WTC11 (cell line): ENCODE data around the gene C4orf50. TPM values are rescaled to one million over a fixed set of nuclear protein-coding genes. Genes with fewer than 3 reads are reported as not detected.

Source experiments
- ATAC-seq: fragments of 200-7000 bp; cut with Tn5 transposase; 2 replicates; pipeline ENCODE4 v1.10.0; 2021; ENCODE audit warnings: mild to moderate bottlenecking, moderate library complexity
- CTCF ChIA-PET: fragments of 300-600 bp; sonication (Branson Sonifier 250); formaldehyde crosslinking; loops from one replicate; lab custom pipeline; 2021; ENCODE audit warnings: antibody characterized with exemption; lab: Charles Lee
- POLR2A ChIA-PET: fragments of 350-600 bp; sonication (Branson Sonifier 250); formaldehyde crosslinking; loops from one replicate; lab custom pipeline; 2021; ENCODE audit warnings: antibody characterized with exemption; lab: Charles Lee
- DNase-seq: peaks from one replicate; pipeline ENCODE4 v3.0.0; 2021; ENCODE audit warnings: low spot score
- H3K27ac Mint-ChIP-seq: 2 replicates; pipeline ENCODE4 v1.8.0; 2021; ENCODE audit warnings: mixed read lengths
- H3K27me3 Mint-ChIP-seq: 2 replicates; pipeline ENCODE4 v1.8.0; 2021; ENCODE audit warnings: low read depth, mild to moderate bottlenecking, moderate library complexity, mixed read lengths
- H3K36me3 Mint-ChIP-seq: 2 replicates; pipeline ENCODE4 v1.8.0; 2021; ENCODE audit warnings: mixed read lengths
- H3K4me1 Mint-ChIP-seq: 2 replicates; pipeline ENCODE4 v1.8.0; 2022; ENCODE audit warnings: mixed read lengths
- H3K4me3 Mint-ChIP-seq: 2 replicates; pipeline ENCODE4 v1.8.0; 2021; ENCODE audit warnings: mild to moderate bottlenecking, moderate library complexity, mixed read lengths
- H3K9me3 Mint-ChIP-seq: 2 replicates; pipeline ENCODE4 v1.8.0; 2021; ENCODE audit warnings: mixed read lengths
- EMX1 ChIP-seq: fragments of 250-450 bp; sonication (Bioruptor Pico); IDR thresholded peaks from 2 replicates; pipeline ENCODE4 v1.8.0; 2021; ENCODE audit warnings: mild to moderate bottlenecking
- FOXK1 ChIP-seq: sonication (generic); formaldehyde crosslinking; IDR thresholded peaks from 2 replicates; pipeline ENCODE4 v1.8.0; 2022; ENCODE audit warnings: mild to moderate bottlenecking, moderate library complexity, missing genetic modification reagents
- KAT7 ChIP-seq: sonication (generic); formaldehyde crosslinking; IDR thresholded peaks from 2 replicates; pipeline ENCODE4 v1.8.1; 2023; ENCODE audit warnings: missing genetic modification reagents, mild to moderate bottlenecking, borderline replicate concordance
- SMAD4 ChIP-seq: sonication (generic); formaldehyde crosslinking; IDR thresholded peaks from 2 replicates; pipeline ENCODE4 v1.8.0; 2022; ENCODE audit warnings: mild to moderate bottlenecking, missing genetic modification reagents
- TP53 ChIP-seq: sonication (generic); formaldehyde crosslinking; IDR thresholded peaks from 2 replicates; pipeline ENCODE4 v1.8.1; 2023; ENCODE audit warnings: mild to moderate bottlenecking, missing genetic modification reagents
- ZNF121 ChIP-seq: sonication (generic); formaldehyde crosslinking; IDR thresholded peaks from 2 replicates; pipeline ENCODE4 v1.8.0; 2023; ENCODE audit warnings: missing genetic modification reagents
- ZNF263 ChIP-seq: sonication (generic); formaldehyde crosslinking; IDR thresholded peaks from 2 replicates; pipeline ENCODE4 v1.8.1; 2022; ENCODE audit warnings: low read depth, mild to moderate bottlenecking, moderate library complexity, missing genetic modification reagents
- total RNA-seq: library from RNA; stranded (reverse); gene quantifications from 3 replicates; pipeline ENCODE4 v1.2.3, GENCODE V29; 2021
- TF ChIP-seq, protein P1 (sequence below): sonication (generic); formaldehyde crosslinking; IDR thresholded peaks from 2 replicates; pipeline ENCODE4 v1.8.0; 2023; ENCODE audit warnings: missing genetic modification reagents
- TF ChIP-seq, protein P2 (sequence below): sonication (generic); formaldehyde crosslinking; IDR thresholded peaks from 2 replicates; pipeline ENCODE4 v1.8.0; 2023; ENCODE audit warnings: missing genetic modification reagents, mild to moderate bottlenecking, borderline replicate concordance
- TF ChIP-seq, protein P3 (sequence below): fragments of 250-450 bp; sonication (Bioruptor Pico); IDR thresholded peaks from 2 replicates; pipeline ENCODE4 v1.9.0; 2021; ENCODE audit warnings: mild to moderate bottlenecking, borderline replicate concordance
- TF ChIP-seq, protein P4 (sequence below): sonication (generic); formaldehyde crosslinking; IDR thresholded peaks from 2 replicates; pipeline ENCODE4 v1.8.1; 2023; ENCODE audit warnings: mild to moderate bottlenecking, moderate library complexity, missing genetic modification reagents
- TF ChIP-seq, protein P5 (sequence below): sonication (generic); formaldehyde crosslinking; IDR thresholded peaks from 2 replicates; pipeline ENCODE4 v1.8.1; 2023; ENCODE audit warnings: mild to moderate bottlenecking, missing genetic modification reagents, moderate library complexity
- TF ChIP-seq, protein P6 (sequence below): sonication (generic); formaldehyde crosslinking; IDR thresholded peaks from 2 replicates; pipeline ENCODE4 v1.8.1; 2023; ENCODE audit warnings: mild to moderate bottlenecking, missing genetic modification reagents, borderline replicate concordance
- TF ChIP-seq, protein P7 (sequence below): sonication (generic); formaldehyde crosslinking; IDR thresholded peaks from 2 replicates; pipeline ENCODE4 v1.8.1; 2022; ENCODE audit warnings: mild to moderate bottlenecking, missing genetic modification reagents, moderate library complexity, borderline replicate concordance

Gene C4orf50
- total RNA-seq, 1 experiment from 2014 or later = 0.17 TPM

DNA sequence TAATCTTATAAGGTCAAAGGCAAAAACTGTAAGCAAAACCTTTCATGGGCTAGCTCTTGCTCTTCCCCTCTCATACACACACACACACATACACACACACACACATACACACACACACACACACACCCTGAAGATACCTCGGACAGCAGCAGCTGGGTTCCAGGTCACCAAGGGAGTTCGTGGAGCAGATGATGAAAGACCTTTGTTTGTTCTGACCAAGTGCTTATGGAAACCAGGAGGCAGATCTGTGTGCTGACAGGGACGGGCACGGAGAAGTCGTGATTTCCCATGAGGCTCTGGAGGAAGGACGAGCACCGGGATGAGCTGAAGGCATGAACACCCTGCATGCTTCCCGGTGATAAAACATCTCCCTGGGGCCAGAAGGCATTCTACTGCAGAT lies 90.0 kb downstream of the C4orf50 start:
- ATAC-seq (no peak), DNase-seq (no peak)
- H3K4me1 Mint-ChIP-seq = peaks cover 34% of the 10 kb centered on the region
- H3K27ac Mint-ChIP-seq = no peak overlapping the region
- no peaks in the 10 kb centered on the region for H3K27me3 Mint-ChIP-seq
- POLR2A ChIA-PET = interaction anchor here (0.6 kb wide), 1 partner anchor 37 kb away, joined by 3 read pairs; no protein-coding TSS in a partner anchor
- TF ChIP-seq, protein P1, sequence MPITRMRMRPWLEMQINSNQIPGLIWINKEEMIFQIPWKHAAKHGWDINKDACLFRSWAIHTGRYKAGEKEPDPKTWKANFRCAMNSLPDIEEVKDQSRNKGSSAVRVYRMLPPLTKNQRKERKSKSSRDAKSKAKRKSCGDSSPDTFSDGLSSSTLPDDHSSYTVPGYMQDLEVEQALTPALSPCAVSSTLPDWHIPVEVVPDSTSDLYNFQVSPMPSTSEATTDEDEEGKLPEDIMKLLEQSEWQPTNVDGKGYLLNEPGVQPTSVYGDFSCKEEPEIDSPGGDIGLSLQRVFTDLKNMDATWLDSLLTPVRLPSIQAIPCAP (CRISPR knock-in tag) = no peak
- TF ChIP-seq, protein P2, sequence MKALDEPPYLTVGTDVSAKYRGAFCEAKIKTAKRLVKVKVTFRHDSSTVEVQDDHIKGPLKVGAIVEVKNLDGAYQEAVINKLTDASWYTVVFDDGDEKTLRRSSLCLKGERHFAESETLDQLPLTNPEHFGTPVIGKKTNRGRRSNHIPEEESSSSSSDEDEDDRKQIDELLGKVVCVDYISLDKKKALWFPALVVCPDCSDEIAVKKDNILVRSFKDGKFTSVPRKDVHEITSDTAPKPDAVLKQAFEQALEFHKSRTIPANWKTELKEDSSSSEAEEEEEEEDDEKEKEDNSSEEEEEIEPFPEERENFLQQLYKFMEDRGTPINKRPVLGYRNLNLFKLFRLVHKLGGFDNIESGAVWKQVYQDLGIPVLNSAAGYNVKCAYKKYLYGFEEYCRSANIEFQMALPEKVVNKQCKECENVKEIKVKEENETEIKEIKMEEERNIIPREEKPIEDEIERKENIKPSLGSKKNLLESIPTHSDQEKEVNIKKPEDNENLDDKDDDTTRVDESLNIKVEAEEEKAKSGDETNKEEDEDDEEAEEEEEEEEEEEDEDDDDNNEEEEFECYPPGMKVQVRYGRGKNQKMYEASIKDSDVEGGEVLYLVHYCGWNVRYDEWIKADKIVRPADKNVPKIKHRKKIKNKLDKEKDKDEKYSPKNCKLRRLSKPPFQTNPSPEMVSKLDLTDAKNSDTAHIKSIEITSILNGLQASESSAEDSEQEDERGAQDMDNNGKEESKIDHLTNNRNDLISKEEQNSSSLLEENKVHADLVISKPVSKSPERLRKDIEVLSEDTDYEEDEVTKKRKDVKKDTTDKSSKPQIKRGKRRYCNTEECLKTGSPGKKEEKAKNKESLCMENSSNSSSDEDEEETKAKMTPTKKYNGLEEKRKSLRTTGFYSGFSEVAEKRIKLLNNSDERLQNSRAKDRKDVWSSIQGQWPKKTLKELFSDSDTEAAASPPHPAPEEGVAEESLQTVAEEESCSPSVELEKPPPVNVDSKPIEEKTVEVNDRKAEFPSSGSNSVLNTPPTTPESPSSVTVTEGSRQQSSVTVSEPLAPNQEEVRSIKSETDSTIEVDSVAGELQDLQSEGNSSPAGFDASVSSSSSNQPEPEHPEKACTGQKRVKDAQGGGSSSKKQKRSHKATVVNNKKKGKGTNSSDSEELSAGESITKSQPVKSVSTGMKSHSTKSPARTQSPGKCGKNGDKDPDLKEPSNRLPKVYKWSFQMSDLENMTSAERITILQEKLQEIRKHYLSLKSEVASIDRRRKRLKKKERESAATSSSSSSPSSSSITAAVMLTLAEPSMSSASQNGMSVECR = no peak
- CTCF ChIA-PET = interaction anchor here (1.5 kb wide), 1 partner anchor 107 kb away, joined by 3 read pairs; no protein-coding TSS in a partner anchor
- H3K36me3 Mint-ChIP-seq = no peaks in the 10 kb centered on the region
- H3K4me3 Mint-ChIP-seq = no peak overlapping the region
- no peaks in the 10 kb centered on the region for H3K9me3 Mint-ChIP-seq

DNA sequence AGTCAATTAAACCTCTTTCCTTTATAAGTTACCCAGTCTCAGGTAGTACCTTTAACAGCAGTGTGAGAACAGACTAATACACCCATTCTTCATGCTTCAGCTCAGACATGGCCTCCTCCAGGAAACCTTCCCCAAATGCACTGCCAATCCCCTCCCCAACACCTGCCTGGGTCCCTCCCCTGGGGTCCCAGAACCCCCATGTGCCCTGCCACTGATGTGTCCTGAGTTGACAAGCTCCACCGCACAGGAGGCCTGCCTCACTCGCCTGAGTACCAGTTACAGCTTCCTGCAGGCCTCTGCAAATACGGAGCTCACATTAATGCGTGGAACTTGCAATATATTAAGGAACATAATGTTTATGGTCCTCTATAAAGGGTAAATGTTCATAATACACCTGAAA lies 90.5 kb downstream of the C4orf50 start:
- no peak overlapping the region for H3K4me3 Mint-ChIP-seq
- ChIA-PET CTCF (interaction anchor here (1.5 to 2.4 kb wide), 2 partner anchors 52 to 106 kb away, joined by 3 to 8 read pairs; no protein-coding TSS in a partner anchor), POLR2A (interaction anchor here (0.6 kb wide), 1 partner anchor 36 kb away, joined by 3 read pairs; no protein-coding TSS in a partner anchor)
- DNase-seq = no peak
- TF ChIP-seq FOXK1 = no peak
- TF ChIP-seq, protein P3, sequence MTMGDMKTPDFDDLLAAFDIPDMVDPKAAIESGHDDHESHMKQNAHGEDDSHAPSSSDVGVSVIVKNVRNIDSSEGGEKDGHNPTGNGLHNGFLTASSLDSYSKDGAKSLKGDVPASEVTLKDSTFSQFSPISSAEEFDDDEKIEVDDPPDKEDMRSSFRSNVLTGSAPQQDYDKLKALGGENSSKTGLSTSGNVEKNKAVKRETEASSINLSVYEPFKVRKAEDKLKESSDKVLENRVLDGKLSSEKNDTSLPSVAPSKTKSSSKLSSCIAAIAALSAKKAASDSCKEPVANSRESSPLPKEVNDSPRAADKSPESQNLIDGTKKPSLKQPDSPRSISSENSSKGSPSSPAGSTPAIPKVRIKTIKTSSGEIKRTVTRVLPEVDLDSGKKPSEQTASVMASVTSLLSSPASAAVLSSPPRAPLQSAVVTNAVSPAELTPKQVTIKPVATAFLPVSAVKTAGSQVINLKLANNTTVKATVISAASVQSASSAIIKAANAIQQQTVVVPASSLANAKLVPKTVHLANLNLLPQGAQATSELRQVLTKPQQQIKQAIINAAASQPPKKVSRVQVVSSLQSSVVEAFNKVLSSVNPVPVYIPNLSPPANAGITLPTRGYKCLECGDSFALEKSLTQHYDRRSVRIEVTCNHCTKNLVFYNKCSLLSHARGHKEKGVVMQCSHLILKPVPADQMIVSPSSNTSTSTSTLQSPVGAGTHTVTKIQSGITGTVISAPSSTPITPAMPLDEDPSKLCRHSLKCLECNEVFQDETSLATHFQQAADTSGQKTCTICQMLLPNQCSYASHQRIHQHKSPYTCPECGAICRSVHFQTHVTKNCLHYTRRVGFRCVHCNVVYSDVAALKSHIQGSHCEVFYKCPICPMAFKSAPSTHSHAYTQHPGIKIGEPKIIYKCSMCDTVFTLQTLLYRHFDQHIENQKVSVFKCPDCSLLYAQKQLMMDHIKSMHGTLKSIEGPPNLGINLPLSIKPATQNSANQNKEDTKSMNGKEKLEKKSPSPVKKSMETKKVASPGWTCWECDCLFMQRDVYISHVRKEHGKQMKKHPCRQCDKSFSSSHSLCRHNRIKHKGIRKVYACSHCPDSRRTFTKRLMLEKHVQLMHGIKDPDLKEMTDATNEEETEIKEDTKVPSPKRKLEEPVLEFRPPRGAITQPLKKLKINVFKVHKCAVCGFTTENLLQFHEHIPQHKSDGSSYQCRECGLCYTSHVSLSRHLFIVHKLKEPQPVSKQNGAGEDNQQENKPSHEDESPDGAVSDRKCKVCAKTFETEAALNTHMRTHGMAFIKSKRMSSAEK (CRISPR knock-in tag) = no peak
- TF ChIP-seq EMX1 (CRISPR knock-in tag) = no peak
- no peak for TF ChIP-seq ZNF121 (CRISPR knock-in tag)
- no peak for TF ChIP-seq KAT7 (CRISPR knock-in tag)
- TF ChIP-seq ZNF263 = no peak
- TF ChIP-seq, protein P4, sequence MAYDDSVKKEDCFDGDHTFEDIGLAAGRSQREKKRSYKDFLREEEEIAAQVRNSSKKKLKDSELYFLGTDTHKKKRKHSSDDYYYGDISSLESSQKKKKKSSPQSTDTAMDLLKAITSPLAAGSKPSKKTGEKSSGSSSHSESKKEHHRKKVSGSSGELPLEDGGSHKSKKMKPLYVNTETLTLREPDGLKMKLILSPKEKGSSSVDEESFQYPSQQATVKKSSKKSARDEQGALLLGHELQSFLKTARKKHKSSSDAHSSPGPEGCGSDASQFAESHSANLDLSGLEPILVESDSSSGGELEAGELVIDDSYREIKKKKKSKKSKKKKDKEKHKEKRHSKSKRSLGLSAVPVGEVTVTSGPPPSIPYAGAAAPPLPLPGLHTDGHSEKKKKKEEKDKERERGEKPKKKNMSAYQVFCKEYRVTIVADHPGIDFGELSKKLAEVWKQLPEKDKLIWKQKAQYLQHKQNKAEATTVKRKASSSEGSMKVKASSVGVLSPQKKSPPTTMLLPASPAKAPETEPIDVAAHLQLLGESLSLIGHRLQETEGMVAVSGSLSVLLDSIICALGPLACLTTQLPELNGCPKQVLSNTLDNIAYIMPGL (CRISPR knock-in tag) = no peak
- TF ChIP-seq, protein P5, sequence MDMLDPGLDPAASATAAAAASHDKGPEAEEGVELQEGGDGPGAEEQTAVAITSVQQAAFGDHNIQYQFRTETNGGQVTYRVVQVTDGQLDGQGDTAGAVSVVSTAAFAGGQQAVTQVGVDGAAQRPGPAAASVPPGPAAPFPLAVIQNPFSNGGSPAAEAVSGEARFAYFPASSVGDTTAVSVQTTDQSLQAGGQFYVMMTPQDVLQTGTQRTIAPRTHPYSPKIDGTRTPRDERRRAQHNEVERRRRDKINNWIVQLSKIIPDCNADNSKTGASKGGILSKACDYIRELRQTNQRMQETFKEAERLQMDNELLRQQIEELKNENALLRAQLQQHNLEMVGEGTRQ = no peak
- TF ChIP-seq, protein P6, sequence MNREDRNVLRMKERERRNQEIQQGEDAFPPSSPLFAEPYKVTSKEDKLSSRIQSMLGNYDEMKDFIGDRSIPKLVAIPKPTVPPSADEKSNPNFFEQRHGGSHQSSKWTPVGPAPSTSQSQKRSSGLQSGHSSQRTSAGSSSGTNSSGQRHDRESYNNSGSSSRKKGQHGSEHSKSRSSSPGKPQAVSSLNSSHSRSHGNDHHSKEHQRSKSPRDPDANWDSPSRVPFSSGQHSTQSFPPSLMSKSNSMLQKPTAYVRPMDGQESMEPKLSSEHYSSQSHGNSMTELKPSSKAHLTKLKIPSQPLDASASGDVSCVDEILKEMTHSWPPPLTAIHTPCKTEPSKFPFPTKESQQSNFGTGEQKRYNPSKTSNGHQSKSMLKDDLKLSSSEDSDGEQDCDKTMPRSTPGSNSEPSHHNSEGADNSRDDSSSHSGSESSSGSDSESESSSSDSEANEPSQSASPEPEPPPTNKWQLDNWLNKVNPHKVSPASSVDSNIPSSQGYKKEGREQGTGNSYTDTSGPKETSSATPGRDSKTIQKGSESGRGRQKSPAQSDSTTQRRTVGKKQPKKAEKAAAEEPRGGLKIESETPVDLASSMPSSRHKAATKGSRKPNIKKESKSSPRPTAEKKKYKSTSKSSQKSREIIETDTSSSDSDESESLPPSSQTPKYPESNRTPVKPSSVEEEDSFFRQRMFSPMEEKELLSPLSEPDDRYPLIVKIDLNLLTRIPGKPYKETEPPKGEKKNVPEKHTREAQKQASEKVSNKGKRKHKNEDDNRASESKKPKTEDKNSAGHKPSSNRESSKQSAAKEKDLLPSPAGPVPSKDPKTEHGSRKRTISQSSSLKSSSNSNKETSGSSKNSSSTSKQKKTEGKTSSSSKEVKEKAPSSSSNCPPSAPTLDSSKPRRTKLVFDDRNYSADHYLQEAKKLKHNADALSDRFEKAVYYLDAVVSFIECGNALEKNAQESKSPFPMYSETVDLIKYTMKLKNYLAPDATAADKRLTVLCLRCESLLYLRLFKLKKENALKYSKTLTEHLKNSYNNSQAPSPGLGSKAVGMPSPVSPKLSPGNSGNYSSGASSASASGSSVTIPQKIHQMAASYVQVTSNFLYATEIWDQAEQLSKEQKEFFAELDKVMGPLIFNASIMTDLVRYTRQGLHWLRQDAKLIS (CRISPR knock-in tag) = no peak
- TF ChIP-seq SMAD4 (CRISPR knock-in tag) = no peak
- TF ChIP-seq, protein P7, sequence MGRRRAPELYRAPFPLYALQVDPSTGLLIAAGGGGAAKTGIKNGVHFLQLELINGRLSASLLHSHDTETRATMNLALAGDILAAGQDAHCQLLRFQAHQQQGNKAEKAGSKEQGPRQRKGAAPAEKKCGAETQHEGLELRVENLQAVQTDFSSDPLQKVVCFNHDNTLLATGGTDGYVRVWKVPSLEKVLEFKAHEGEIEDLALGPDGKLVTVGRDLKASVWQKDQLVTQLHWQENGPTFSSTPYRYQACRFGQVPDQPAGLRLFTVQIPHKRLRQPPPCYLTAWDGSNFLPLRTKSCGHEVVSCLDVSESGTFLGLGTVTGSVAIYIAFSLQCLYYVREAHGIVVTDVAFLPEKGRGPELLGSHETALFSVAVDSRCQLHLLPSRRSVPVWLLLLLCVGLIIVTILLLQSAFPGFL (CRISPR knock-in tag) = no peak
- no peak for TF ChIP-seq TP53 (CRISPR knock-in tag)
- H3K4me1 Mint-ChIP-seq = peaks cover 34% of the 10 kb centered on the region
- no peak overlapping the region for H3K27ac Mint-ChIP-seq
- H3K36me3 Mint-ChIP-seq = no peaks in the 10 kb centered on the region
- no peaks in the 10 kb centered on the region for H3K9me3 Mint-ChIP-seq
- no peak for ATAC-seq
- 0 out of 2 replicates have a peak, but pooled peaks cover 2% of the 10 kb centered on the region for H3K27me3 Mint-ChIP-seq
